Tongue (tissue), 2 donors: ENCODE measurements around the gene MBTD1. TPM values are rescaled to one million over a fixed set of nuclear protein-coding genes. Genes with fewer than 3 reads are reported as not detected.
A peak's percentile ranks its signal among the peaks of the same experiment; 100 is the strongest.
"Not testable (repeated sequence)": the region's sequence is repeated elsewhere in the genome, so short reads cannot be mapped to it uniquely, and the experiment has no call there.

Experiments
- DNase-seq: peaks from one replicate; pipeline ENCODE4 v3.0.0-alpha.2; 2015
- total RNA-seq: library from RNA; depleted of rRNA; stranded (reverse); fragments of >200 nt; gene quantifications from one replicate; pipeline ENCODE4 v1.2.3, GENCODE V29; 2014

Gene MBTD1
- total RNA-seq, 1 donor from 2014 or later, result 36.7 TPM

- DNase-seq, result no peak
These were observed 71.5 kb downstream of the MBTD1 start for GRCh38 chr17:51188271-51188833.

- no peak for DNase-seq
These were observed 74.0 kb downstream of the MBTD1 start for GRCh38 chr17:51185763-51186332.

GRCh38 chr17:51184124-51184523 lies 75.7 kb downstream of the MBTD1 start:
- DNase-seq, result no peak

GRCh38 chr17:51180486-51180885 lies 79.4 kb downstream of the MBTD1 start:
- no peak for DNase-seq

GRCh38 chr17:51172030-51172429 lies 87.8 kb downstream of the MBTD1 start:
- not testable (repeated sequence) for DNase-seq

- DNase-seq, result no peak
These were observed 89.1 kb downstream of the MBTD1 start for GRCh38 chr17:51170736-51171135.

GRCh38 chr17:51169340-51169739 lies 90.5 kb downstream of the MBTD1 start:
- no peak for DNase-seq

GRCh38 chr17:51166987-51167931 lies 92.6 kb downstream of the MBTD1 start:
- DNase-seq, result peak; percentile 63

- peak; percentile 94 for DNase-seq
These were observed 93.5 kb downstream of the MBTD1 start, which contains the start of gene NME2 for GRCh38 chr17:51166198-51166986. NME2 (plus strand) TSS chr17:51166411; CDS start chr17:51166831, 420 bp downstream.

- no peak for DNase-seq
These were observed 94.1 kb downstream of the MBTD1 start for GRCh38 chr17:51165680-51166197.

GRCh38 chr17:51164911-51165679 lies 94.8 kb downstream of the MBTD1 start:
- DNase-seq, result no peak

- DNase-seq, result no peak
These were observed 98.3 kb downstream of the MBTD1 start for GRCh38 chr17:51161541-51161940.

- DNase-seq, result no peak
These were observed 100.2 kb downstream of the MBTD1 start for GRCh38 chr17:51159604-51160003.

GRCh38 chr17:51155416-51155815 lies 104.4 kb downstream of the MBTD1 start:
- no peak for DNase-seq

GRCh38 chr17:51154176-51154575 lies 105.7 kb downstream of the MBTD1 start:
- peak; percentile 18 for DNase-seq

- peak; percentile 100 for DNase-seq
These were observed 106.4 kb downstream of the MBTD1 start, which contains the start of gene NME1 for GRCh38 chr17:51153210-51154072. NME1 (plus strand) TSS chr17:51153559; CDS start chr17:51155655, 2,096 bp downstream.

- no peak for DNase-seq
These were observed 107.1 kb downstream of the MBTD1 start for GRCh38 chr17:51152766-51153209.

- DNase-seq, result no peak
These were observed 108.9 kb downstream of the MBTD1 start for GRCh38 chr17:51150932-51151331.

- DNase-seq, result no peak
These were observed 110.7 kb downstream of the MBTD1 start for GRCh38 chr17:51149163-51149562.

GRCh38 chr17:51147650-51148049 lies 112.2 kb downstream of the MBTD1 start:
- no peak for DNase-seq
